Uterus (tissue), 4 donors: ENCODE measurements around the gene STX16. TPM values are rescaled to one million over a fixed set of nuclear protein-coding genes. Genes with fewer than 3 reads are reported as not detected.

Experiments
- DNase-seq, 2 donors: peaks; one replicate each; pipeline ENCODE4 v3.0.0-alpha.2; 2019 to 2020
- H3K27ac ChIP-seq, 2 donors: fragments of 200-600 bp; sonication (generic); 1 replicate in 1 of 2; 2 replicates in 1 of 2; pipeline ENCODE4 v1.5.1; 2016 to 2018
- H3K27me3 ChIP-seq, 2 donors: fragments of 200-600 bp; sonication (generic); one replicate each; pipeline ENCODE4 v1.5.1; 2018 to 2019; ENCODE audit warnings: control low read depth in 1 of 2
- H3K36me3 ChIP-seq, 2 donors: fragments of 200-600 bp; sonication (generic); one replicate each; pipeline ENCODE4 v1.5.1; 2019; ENCODE audit warnings: control low read depth in 1 of 2
- H3K4me1 ChIP-seq, 2 donors: fragments of 200-600 bp; sonication (generic); one replicate each; pipeline ENCODE4 v1.5.1; 2018 to 2019; ENCODE audit warnings: control low read depth in 1 of 2
- H3K4me3 ChIP-seq, 2 donors: fragments of 200-600 bp; sonication (generic); 1 replicate in 1 of 2; 2 replicates in 1 of 2; pipeline ENCODE4 v1.5.1; 2018 to 2019; ENCODE audit warnings: mild to moderate bottlenecking in 1 of 2
- H3K9me3 ChIP-seq, 2 donors: fragments of 200-600 bp; sonication (generic); one replicate each; pipeline ENCODE4 v1.5.1; 2019; ENCODE audit warnings: control low read depth in 1 of 2
- POLR2A ChIP-seq, 2 donors: fragments of 450-650 bp; IDR thresholded peaks; one replicate each; pipeline ENCODE4 v1.6.1; 2016; ENCODE audit warnings: antibody characterized with exemption in 2 of 2, mild to moderate bottlenecking in 1 of 2, moderate library complexity in 1 of 2
- intact Hi-C: fragments of 100-400 bp; cut with DNase I; formaldehyde crosslinking; loops from one replicate; pipeline ENCODE4 v1.15.1; 2023; ENCODE audit warnings: low total_unique reads
- total RNA-seq, 4 donors: library from RNA; depleted of rRNA in 3 of 4; stranded (reverse); fragments of >200 nt in 3 of 4; gene quantifications; one replicate each; pipeline versions ENCODE4 v1.1.0 to v1.2.4, GENCODE V29; 2014 to 2023
- TF ChIP-seq, protein P1 (sequence below), 4 experiments: fragments of 200-600 bp in 2 of 4; fragments of 450-650 bp in 2 of 4; sonication (generic) in 2 of 4; IDR thresholded peaks; one replicate each; pipeline ENCODE4 v1.5.1; 2016 to 2019; ENCODE audit warnings: antibody characterized with exemption in 4 of 4, mild to moderate bottlenecking in 2 of 4, moderate library complexity in 1 of 4
- donor health status: DM: yes; HTN: yes; CAD: no.

The STX16 gene
- total RNA-seq, 4 donors from 2014 or later, result 32.6 to 82.7 (median 60.8) TPM

DNA sequence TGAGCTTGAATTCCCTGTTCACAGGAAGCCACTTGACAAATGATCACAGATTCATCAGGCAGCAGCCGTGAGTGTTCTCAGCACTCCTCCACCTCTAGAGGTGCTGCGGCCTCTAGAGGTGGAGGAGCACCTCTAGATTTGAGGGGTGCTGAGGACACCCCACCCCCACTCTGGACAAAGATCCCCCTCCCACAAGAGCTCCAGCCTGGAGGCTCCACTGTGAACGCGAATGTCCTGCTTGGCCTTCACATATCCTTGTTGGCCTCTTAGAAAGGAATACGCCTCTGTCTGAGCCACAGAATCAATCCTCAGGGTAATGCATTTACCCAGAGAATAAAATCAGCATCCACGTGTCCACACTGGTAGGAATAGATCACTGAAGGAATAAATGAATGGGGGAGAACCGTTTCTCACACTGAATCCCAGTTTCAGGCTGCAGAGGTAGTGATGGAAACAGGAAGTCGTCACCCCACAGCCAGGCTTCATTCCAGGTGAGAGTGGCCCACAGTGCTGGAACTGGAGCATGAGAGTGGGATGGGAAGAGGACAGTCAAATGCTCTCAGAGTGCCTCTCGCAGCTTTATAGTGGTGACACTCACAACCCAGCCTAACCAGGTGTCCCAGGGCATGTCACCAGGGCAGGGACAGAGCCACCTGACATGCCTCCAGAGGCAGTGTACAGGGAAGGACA lies 58.1 kb downstream of the STX16 start:
- Histone ChIP-seq H3K4me1 (no peaks in the 10 kb centered on the region), H3K27me3 (no peaks in the 10 kb centered on the region), H3K36me3 (no peaks in the 10 kb centered on the region), H3K4me3 (no peak overlapping the region), H3K27ac (no peak overlapping the region), H3K9me3 (no peaks in the 10 kb centered on the region)
- intact Hi-C loops, result no loop called here
- no peak for TF ChIP-seq POLR2A (IDR thresholded peaks at IDR 0.05)
- TF ChIP-seq, protein P1, sequence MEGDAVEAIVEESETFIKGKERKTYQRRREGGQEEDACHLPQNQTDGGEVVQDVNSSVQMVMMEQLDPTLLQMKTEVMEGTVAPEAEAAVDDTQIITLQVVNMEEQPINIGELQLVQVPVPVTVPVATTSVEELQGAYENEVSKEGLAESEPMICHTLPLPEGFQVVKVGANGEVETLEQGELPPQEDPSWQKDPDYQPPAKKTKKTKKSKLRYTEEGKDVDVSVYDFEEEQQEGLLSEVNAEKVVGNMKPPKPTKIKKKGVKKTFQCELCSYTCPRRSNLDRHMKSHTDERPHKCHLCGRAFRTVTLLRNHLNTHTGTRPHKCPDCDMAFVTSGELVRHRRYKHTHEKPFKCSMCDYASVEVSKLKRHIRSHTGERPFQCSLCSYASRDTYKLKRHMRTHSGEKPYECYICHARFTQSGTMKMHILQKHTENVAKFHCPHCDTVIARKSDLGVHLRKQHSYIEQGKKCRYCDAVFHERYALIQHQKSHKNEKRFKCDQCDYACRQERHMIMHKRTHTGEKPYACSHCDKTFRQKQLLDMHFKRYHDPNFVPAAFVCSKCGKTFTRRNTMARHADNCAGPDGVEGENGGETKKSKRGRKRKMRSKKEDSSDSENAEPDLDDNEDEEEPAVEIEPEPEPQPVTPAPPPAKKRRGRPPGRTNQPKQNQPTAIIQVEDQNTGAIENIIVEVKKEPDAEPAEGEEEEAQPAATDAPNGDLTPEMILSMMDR (IDR thresholded peaks at IDR 0.05), result no peak
- peak in 1 of 2 donors; percentile 12 for DNase-seq

DNA sequence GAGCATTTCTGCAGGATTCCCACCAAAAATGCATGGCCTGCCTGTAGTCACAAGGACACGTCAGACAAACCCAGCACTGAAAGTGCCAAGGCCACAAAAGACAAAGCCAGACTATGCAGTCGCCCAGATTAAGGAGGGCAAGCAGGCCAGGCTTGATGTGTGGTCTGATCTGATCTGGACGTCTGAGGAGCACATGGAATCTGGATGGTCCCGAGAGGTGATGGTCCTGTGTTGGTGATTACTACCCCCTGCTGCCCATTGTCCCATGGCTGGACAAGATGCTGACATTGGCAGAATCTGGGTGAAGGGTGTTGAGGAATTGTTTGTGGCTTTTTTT lies 58.6 kb downstream of the STX16 start:
- no peaks in the 10 kb centered on the region for H3K4me1 ChIP-seq
- H3K36me3 ChIP-seq, result no peaks in the 10 kb centered on the region
- H3K27ac ChIP-seq, result no peak overlapping the region
- intact Hi-C loops, result no loop called here
- no peak for TF ChIP-seq POLR2A (IDR thresholded peaks at IDR 0.05)
- TF ChIP-seq, protein P1 (IDR thresholded peaks at IDR 0.05), result no peak
- no peak overlapping the region for H3K4me3 ChIP-seq
- no peak for DNase-seq
- H3K9me3 ChIP-seq, result no peaks in the 10 kb centered on the region
- H3K27me3 ChIP-seq, result no peaks in the 10 kb centered on the region

DNA sequence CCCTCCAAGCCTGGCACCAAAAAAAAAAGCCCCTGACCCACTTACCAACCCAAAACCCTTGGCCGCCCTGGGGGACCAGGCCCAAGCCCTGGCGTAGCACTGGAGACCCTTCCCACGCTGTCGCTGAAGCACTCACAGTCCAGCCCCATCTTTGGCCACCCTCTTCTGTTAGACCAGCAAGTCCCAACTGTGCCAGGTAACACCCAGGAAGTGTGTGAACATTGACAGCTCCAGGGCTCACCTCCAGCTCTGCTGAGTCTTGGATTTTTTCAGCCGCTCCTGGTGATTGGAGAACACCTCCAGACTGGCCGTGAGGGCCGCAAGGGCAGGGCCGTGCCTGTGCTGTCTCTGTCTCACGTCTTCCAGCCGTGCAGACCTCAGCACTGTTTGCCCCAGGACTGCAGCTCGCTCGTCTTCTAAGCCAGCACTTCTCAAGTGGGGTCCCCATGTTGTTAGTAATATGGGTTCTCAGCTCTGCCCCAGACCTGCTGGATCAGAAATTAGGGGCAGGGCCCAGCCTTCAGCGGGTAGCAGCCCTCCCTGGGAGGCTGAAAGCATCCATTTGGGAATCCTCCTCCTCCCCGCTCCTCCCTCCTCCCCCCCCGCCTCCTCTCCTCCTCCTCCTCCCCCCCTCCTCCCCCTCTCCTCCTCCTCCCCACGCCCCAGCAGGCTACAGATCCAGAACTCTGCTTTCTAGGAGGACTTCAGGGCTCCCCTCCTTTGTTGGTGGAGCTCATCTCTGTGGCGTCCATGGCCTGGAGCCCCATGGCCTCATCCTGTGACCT lies 59.6 kb downstream of the STX16 start:
- intact Hi-C loops, result no loop called here
- no peaks in the 10 kb centered on the region for H3K36me3 ChIP-seq
- TF ChIP-seq POLR2A (IDR thresholded peaks at IDR 0.05), result no peak
- TF ChIP-seq, protein P1 (IDR thresholded peaks at IDR 0.05), result no peak

DNA sequence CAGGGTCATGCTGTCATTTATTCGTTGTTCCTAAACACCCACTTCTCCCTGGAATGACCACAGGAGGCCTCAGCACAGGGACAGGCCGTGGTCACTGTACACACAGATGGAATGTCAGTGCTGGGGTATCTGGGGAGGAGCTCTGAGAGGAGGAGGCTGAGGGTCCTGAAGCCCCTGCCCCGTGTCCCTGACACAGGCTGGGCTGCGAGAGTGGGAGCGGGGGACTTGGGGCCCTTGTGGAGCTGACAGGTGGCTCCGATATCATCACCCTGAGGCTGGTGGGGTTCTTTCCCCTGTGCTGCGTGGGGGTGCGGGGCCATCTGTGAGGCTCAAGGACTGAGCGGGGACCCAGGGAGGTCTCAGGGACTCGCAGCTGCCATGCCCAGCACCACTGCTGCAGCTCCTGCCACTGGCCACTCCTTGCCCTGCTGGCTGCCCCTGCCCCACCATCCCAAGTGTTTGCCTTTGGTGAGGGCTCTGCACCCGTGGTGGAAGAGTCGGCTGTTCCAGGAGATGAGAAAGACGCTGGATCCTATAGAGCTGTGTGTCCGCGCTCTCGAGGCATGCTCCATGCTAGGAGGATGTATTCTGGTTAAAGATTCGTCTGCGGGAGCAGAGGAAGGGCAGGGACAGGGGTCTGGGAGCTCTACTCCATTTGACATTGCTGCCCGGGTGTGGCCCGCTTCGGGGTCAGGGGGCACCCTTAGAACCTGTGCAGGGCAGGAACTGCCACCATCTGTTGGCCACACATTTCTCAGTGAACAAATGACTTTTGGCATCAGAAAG lies 60.4 kb downstream of the STX16 start:
- TF ChIP-seq, protein P1 (IDR thresholded peaks at IDR 0.05), result no peak
- no peak for TF ChIP-seq POLR2A (IDR thresholded peaks at IDR 0.05)
- no peaks in the 10 kb centered on the region for H3K9me3 ChIP-seq
- intact Hi-C loops, result no loop called here
- no peak overlapping the region for H3K4me3 ChIP-seq
- H3K27ac ChIP-seq, result no peak overlapping the region
- no peaks in the 10 kb centered on the region for H3K27me3 ChIP-seq
- peak in 1 of 2 donors; percentile 10 for DNase-seq
- no peaks in the 10 kb centered on the region for H3K4me1 ChIP-seq
- H3K36me3 ChIP-seq, result no peaks in the 10 kb centered on the region

More for the DNA sequence above, 59.6 kb downstream of the STX16 start:
- H3K4me3 ChIP-seq, result no peak overlapping the region
- no peak overlapping the region for H3K27ac ChIP-seq
- DNase-seq, result peak in 1 of 2 donors; percentile 6
- no peaks in the 10 kb centered on the region for H3K4me1 ChIP-seq
- H3K9me3 ChIP-seq, result no peaks in the 10 kb centered on the region
- H3K27me3 ChIP-seq, result no peaks in the 10 kb centered on the region
